Astrocyte (in vitro differentiated cells and primary cell): ENCODE results near the gene NAA35. TPM values are rescaled to one million over a fixed set of nuclear protein-coding genes. Genes with fewer than 3 reads are reported as not detected.

Experiments used
- DNase-seq: peaks from one replicate; pipeline ENCODE4 v3.0.0-alpha.2; 2010; ENCODE audit warnings: low read depth
- FAIRE-seq: peaks from 2 replicates; lab custom pipeline; 2011; peaks lifted over from hg19 to GRCh38; lab: Jason Lieb, UNC
- H2AFZ ChIP-seq: 2 replicates; pipeline ENCODE4 v1.6.0; 2012; ENCODE audit warnings: low read depth, low read length, inconsistent platforms
- H3K27ac ChIP-seq: 2 replicates; pipeline ENCODE4 v1.5.1; 2011; ENCODE audit warnings: low read depth, low read length, inconsistent platforms
- H3K27me3 ChIP-seq: 2 replicates; pipeline ENCODE4 v1.6.0; 2011; ENCODE audit warnings: low read length, inconsistent platforms; ENCODE audit not compliant: insufficient read depth
- H3K36me3 ChIP-seq: 2 replicates; pipeline ENCODE4 v1.5.1; 2011; ENCODE audit warnings: low read length, inconsistent platforms; ENCODE audit not compliant: insufficient read depth
- H3K4me1 ChIP-seq: 2 replicates; pipeline ENCODE4 v1.5.1; 2011; ENCODE audit warnings: low read length, inconsistent platforms; ENCODE audit not compliant: insufficient read depth
- H3K4me2 ChIP-seq: 2 replicates; pipeline ENCODE4 v1.6.0; 2012; ENCODE audit warnings: low read length, inconsistent platforms
- H3K4me3 ChIP-seq: 2 replicates; pipeline ENCODE4 v1.5.1; 2011; ENCODE audit warnings: low read depth, mild to moderate bottlenecking, low read length, inconsistent platforms; ENCODE audit not compliant: insufficient read depth
- H3K79me2 ChIP-seq: 2 replicates; pipeline ENCODE4 v1.6.0; 2012; ENCODE audit warnings: mild to moderate bottlenecking, low read length, inconsistent platforms; ENCODE audit not compliant: insufficient read depth
- H3K9ac ChIP-seq: 2 replicates; pipeline ENCODE4 v1.6.0; 2012; ENCODE audit warnings: mild to moderate bottlenecking, low read length, inconsistent platforms
- H3K9me3 ChIP-seq: 2 replicates; pipeline ENCODE4 v1.5.1; 2012; ENCODE audit warnings: low read depth, mild to moderate bottlenecking, low read length, inconsistent platforms; ENCODE audit not compliant: insufficient read depth
- H4K20me1 ChIP-seq: 2 replicates; pipeline ENCODE4 v1.6.0; 2012; ENCODE audit warnings: low read length, inconsistent platforms; ENCODE audit not compliant: insufficient read depth
- H3K27ac Mint-ChIP-seq: one replicate; pipeline ENCODE4 v1.8.0; 2021; ENCODE audit warnings: mild to moderate bottlenecking, mixed read lengths; ENCODE audit not compliant: unreplicated experiment
- H3K27me3 Mint-ChIP-seq: one replicate; pipeline ENCODE4 v1.8.0; 2021; ENCODE audit warnings: low read depth, mixed read lengths; ENCODE audit not compliant: unreplicated experiment
- H3K36me3 Mint-ChIP-seq: one replicate; pipeline ENCODE4 v1.8.0; 2021; ENCODE audit warnings: low read depth, mixed read lengths; ENCODE audit not compliant: unreplicated experiment
- H3K4me1 Mint-ChIP-seq: one replicate; pipeline ENCODE4 v1.8.0; 2021; ENCODE audit warnings: low read depth, mixed read lengths; ENCODE audit not compliant: unreplicated experiment
- H3K4me3 Mint-ChIP-seq: one replicate; pipeline ENCODE4 v1.8.0; 2021; ENCODE audit warnings: mild to moderate bottlenecking, moderate library complexity, mixed read lengths; ENCODE audit not compliant: unreplicated experiment
- H3K9me3 Mint-ChIP-seq: one replicate; pipeline ENCODE4 v1.8.0; 2021; ENCODE audit warnings: mild to moderate bottlenecking, mixed read lengths; ENCODE audit not compliant: unreplicated experiment
- EZH2 ChIP-seq: IDR thresholded peaks from 2 replicates; pipeline ENCODE4 v1.6.1; 2012; ENCODE audit warnings: mild to moderate bottlenecking, low read length, inconsistent platforms; ENCODE audit not compliant: insufficient read depth
- total RNA-seq: library from RNA; stranded (reverse); gene quantifications from 2 replicates; pipeline ENCODE4 v1.2.1, GENCODE V29; 2021
- TF ChIP-seq, protein P1 (sequence below): IDR thresholded peaks from 2 replicates; pipeline ENCODE4 v1.5.1; 2011; ENCODE audit warnings: low read depth, mild to moderate bottlenecking, inconsistent platforms, low read length, moderate library complexity; ENCODE audit not compliant: insufficient read depth

The NAA35 gene
- total RNA-seq, 1 donor from 2014 or later, result 31.4 TPM

DNA sequence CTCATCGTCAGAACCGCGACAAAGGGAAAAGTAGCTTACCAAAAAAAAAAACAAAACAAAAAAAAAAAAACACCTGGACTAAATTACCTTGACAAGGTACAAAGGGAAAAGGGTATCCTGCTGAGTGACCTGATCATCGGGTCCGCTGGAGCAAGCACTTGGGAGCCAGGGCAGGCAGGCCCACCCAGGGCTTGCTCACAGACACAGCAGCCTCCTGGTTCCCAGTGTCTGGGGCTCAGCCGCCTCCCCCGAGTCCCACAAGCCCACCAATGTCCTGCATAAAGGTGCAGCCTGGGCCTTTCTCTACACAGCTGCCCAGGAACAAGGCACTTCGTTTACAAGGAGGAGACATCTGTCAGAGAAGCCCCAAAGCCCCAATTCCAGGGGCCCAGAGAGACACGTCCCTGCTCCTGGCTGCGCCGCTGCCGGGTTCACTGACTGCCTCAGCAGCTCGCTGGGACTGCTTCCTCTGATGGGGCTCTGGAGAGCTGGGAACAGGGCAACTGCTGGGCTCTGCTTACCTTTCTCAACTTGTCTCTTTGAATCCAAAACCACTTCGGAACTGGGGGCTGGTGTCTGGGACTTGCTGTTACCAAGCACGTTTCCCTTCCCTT lies 95.0 kb downstream of the NAA35 start:
- Mint-ChIP-seq H3K27ac (no peak overlapping the region), H3K27me3 (no peaks in the 10 kb centered on the region), H3K4me1 (no peaks in the 10 kb centered on the region), H3K9me3 (no peaks in the 10 kb centered on the region), H3K36me3 (peaks cover 33% of the 10 kb centered on the region), H3K4me3 (no peak overlapping the region)
- TF ChIP-seq EZH2, result no peak
- TF ChIP-seq, protein P1, sequence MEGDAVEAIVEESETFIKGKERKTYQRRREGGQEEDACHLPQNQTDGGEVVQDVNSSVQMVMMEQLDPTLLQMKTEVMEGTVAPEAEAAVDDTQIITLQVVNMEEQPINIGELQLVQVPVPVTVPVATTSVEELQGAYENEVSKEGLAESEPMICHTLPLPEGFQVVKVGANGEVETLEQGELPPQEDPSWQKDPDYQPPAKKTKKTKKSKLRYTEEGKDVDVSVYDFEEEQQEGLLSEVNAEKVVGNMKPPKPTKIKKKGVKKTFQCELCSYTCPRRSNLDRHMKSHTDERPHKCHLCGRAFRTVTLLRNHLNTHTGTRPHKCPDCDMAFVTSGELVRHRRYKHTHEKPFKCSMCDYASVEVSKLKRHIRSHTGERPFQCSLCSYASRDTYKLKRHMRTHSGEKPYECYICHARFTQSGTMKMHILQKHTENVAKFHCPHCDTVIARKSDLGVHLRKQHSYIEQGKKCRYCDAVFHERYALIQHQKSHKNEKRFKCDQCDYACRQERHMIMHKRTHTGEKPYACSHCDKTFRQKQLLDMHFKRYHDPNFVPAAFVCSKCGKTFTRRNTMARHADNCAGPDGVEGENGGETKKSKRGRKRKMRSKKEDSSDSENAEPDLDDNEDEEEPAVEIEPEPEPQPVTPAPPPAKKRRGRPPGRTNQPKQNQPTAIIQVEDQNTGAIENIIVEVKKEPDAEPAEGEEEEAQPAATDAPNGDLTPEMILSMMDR, result no peak
- Histone ChIP-seq H4K20me1 (no peaks in the 10 kb centered on the region), H3K4me1 (no peaks in the 10 kb centered on the region), H3K9ac (no peak overlapping the region), H3K4me2 (no peak overlapping the region), H3K79me2 (no peaks in the 10 kb centered on the region), H3K4me3 (no peak overlapping the region), H2AFZ (no peak overlapping the region), H3K27me3 (no peaks in the 10 kb centered on the region), H3K9me3 (no peaks in the 10 kb centered on the region), H3K36me3 (peaks cover 11% of the 10 kb centered on the region), H3K27ac (no peak overlapping the region)
- FAIRE-seq (no peak), DNase-seq (no peak)

DNA sequence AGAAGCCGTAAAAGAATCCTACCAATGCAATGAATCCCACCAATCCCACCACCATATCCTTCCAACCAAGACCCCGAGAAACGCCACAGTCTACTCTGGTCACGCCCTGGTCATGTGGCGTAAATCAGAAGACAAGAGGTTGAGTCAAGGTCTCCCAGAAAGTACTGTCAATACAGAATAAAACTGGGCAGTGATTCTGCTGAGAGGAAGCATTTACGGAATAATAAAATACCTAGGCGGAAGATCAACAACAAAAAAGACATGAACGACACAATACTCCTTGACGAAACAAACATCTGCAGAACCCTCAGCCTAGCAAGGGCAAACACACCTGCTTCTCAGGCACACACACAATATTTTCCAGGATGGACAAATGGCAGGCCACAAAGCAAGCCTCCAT lies 95.6 kb downstream of the NAA35 start:
- Histone ChIP-seq H3K4me2 (no peak overlapping the region), H3K9me3 (no peaks in the 10 kb centered on the region), H4K20me1 (no peaks in the 10 kb centered on the region), H3K27me3 (no peaks in the 10 kb centered on the region), H2AFZ (no peak overlapping the region), H3K27ac (no peak overlapping the region), H3K79me2 (no peaks in the 10 kb centered on the region), H3K9ac (no peak overlapping the region), H3K4me1 (no peaks in the 10 kb centered on the region), H3K36me3 (peaks cover 11% of the 10 kb centered on the region), H3K4me3 (no peak overlapping the region)
- no peaks in the 10 kb centered on the region for H3K4me1 Mint-ChIP-seq
- H3K27ac Mint-ChIP-seq, result no peak overlapping the region
- no peak for FAIRE-seq
- no peaks in the 10 kb centered on the region for H3K27me3 Mint-ChIP-seq
- no peak for TF ChIP-seq EZH2
- TF ChIP-seq, protein P1, result no peak
- H3K9me3 Mint-ChIP-seq, result no peaks in the 10 kb centered on the region
- H3K4me3 Mint-ChIP-seq, result no peak overlapping the region
- DNase-seq, result no peak
- H3K36me3 Mint-ChIP-seq, result peaks cover 33% of the 10 kb centered on the region
